GM13976 (cell line): Measurements from ENCODE around the gene TRIM52.

Experiments
- DNase-seq: peaks from one replicate; pipeline ENCODE4 v3.0.0; 2012; ENCODE audit warnings: low spot score
- CTCF ChIP-seq: IDR thresholded peaks from 2 replicates; pipeline ENCODE4 v1.5.1; 2012; ENCODE audit warnings: borderline replicate concordance, mild to moderate bottlenecking; ENCODE audit not compliant: insufficient read depth; ENCODE audit errors: extremely low read depth, missing control alignments, control extremely low read depth
- in situ Hi-C: fragments of 300-500 bp; cut with MboI; formaldehyde crosslinking; loops from one replicate; pipeline ENCODE4 v1.12.0; 2022; ENCODE audit warnings: low sequenced_read_pairs, mixed read lengths, inconsistent platforms; ENCODE audit not compliant: unreplicated experiment

The TRIM52 gene

DNA sequence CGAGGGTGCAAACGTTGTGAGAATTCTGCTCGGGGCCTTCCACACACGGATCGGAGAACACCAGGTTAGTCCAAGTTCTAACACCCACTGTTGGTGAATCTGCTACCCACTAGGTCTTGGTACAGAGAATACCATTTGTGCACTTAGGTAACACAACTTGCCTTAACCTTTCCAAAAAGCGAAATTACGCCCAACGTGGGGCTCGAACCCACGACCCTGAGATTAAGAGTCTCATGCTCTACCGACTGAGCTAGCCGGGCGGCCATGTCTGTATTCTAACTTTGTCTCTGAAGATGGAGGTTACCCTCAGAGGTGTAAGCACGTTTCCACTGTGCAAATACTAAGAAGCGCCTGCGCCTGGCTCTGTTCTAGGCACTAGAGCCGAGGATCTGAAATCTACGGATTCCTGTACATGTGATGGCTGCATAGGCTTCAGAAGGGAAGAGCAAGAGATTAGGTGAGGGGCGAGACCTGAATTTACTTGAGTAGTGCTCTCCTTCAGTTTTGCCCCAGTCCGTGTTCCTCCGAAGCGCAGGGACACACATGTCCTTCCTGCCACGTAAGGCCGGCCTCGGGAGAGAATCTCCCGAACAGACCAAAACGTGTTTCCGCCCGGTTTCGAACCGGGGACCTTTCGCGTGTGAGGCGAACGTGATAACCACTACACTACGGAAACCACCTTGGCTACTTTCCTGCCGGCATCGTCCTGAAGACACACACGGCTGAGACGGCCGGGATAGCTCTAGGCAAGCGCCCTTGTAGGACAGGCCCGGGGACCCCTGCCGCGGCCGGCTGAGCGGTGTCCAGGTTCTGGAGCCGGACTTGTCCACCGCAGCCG is 38.9 kb downstream of the TRIM52 start:
- TF ChIP-seq CTCF, result no peak
- in situ Hi-C loops, result no loop called here
- DNase-seq, result peak; percentile 75

- TF ChIP-seq CTCF, result no peak
- no peak for DNase-seq
- in situ Hi-C loops, result no loop called here
These were observed 39.7 kb downstream of the TRIM52 start for GRCh38 chr5:181221105-181221791.

GRCh38 chr5:181220178-181220515 is 40.8 kb downstream of the TRIM52 start:
- in situ Hi-C loops, result no loop called here
- no peak for DNase-seq
- TF ChIP-seq CTCF, result no peak

GRCh38 chr5:181219262-181220177 is 41.4 kb downstream of the TRIM52 start:
- TF ChIP-seq CTCF, result no peak
- DNase-seq, result no peak
- in situ Hi-C loops, result no loop called here

GRCh38 chr5:181218795-181219124 is 42.2 kb downstream of the TRIM52 start:
- TF ChIP-seq CTCF, result no peak
- in situ Hi-C loops, result no loop called here
- no peak for DNase-seq

GRCh38 chr5:181217803-181218062 is 43.2 kb downstream of the TRIM52 start:
- in situ Hi-C loops, result no loop called here
- DNase-seq, result no peak
- TF ChIP-seq CTCF, result no peak
